GM18870 (cell line): ENCODE results near the gene PIGA.

Experiments
- ATAC-seq: cut with Tn5 transposase; IDR thresholded peaks from one replicate; pipeline ENCODE4 v1.9.1; 2021; ENCODE audit warnings: moderate library complexity; ENCODE audit not compliant: unreplicated experiment

PIGA gene

DNA sequence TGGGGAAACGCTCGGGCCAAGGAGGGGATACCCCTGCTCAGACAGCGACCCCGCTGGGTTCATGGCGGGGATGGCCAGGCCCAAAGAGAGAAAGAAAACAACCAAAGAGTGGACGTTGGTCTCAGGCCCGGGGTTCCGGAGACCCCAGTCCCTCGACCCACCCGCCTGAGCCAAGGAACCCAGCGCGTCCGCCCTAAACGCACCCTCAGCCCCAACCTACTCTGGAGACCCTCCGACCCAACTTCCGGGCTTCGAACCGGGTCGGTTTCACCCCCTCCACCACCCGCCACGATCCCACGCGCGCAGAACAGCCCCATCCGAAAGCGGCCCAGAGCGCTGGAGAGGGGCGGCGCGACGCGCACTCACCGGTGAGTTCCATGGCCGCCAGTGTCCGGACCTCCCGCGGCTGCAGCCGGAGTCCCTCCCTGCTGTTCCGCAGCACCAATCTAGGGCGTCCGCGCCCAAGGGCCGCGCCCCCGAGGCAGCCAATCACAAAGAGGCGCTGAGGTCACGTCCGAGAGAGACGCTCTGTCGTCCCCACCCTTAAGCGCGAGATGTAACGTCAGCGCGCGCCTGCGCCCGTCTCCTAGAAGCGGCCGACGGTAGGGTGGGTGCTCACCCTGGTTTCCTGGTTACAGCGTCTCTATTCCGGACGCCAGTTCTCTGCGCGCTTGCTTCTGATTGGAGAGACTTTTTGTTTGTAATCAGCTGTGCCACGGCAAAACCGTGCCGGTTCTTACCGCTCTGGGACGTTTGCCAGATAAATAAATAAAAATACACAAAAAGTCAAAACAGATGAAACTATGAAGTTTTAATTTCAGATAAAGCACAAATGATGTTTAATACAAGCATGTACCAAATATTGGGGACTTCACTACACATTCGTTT is at the start of gene PIGA:
TSS of gene PIGA (minus strand) at position 389 of the 888 bp plus-strand sequence. CDS start 3,593 bp downstream, outside the sequence.
- ATAC-seq: peak; percentile 96

DNA sequence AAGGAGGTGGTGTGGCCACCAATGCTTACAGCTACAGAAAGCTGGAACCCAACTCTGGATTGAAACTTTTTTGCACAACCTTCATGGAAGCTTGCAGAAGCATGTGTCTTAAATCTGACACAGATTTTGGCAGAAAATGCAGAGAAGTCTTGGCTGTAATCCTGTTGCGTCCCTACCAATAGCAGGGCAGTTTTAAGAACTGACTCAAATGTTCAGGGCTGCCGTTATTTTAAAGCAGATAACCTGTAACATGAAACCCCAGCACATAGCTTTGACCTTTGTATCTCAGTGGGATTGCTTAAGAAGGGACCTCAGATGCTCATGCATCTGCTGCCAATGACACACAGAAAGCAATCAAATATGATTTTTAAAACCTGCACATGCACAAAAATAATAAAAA is 49.0 kb upstream of the PIGA start, which contains the start of gene VEGFD:
TSS of gene VEGFD (minus strand) at position 110 of the 400 bp plus-strand sequence. CDS start 467 bp downstream, outside the sequence.
- no peak for ATAC-seq

GRCh38 chrX:15382813-15383212 is 47.5 kb upstream of the PIGA start:
- ATAC-seq: no peak

DNA sequence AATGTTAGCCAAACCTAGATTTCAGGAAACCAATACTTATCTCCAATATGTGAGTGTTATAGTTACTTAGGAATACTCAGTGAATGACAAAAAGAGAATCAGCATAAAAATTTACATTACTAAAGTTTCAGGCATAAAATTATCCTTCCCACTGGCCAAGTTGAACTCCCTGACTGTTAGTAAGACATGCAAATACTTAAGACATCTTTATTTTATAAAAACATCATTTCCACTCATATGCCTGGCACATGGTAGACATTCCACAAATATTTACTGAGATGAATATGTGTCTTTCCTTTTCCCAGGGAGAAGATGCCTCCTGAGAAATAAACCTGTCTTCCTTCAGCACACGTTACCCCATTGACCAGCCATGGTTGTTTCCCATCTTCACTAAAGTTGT is 41.6 kb upstream of the PIGA start:
- ATAC-seq: no peak

GRCh38 chrX:15373976-15374375 is 38.7 kb upstream of the PIGA start:
- no peak for ATAC-seq

GRCh38 chrX:15366506-15367352 is 31.4 kb upstream of the PIGA start:
- no peak for ATAC-seq

GRCh38 chrX:15359701-15360100 is 24.4 kb upstream of the PIGA start:
- ATAC-seq: no peak

- no peak for ATAC-seq
Measured at GRCh38 chrX:15358533-15358932, 23.2 kb upstream of the PIGA start.

DNA sequence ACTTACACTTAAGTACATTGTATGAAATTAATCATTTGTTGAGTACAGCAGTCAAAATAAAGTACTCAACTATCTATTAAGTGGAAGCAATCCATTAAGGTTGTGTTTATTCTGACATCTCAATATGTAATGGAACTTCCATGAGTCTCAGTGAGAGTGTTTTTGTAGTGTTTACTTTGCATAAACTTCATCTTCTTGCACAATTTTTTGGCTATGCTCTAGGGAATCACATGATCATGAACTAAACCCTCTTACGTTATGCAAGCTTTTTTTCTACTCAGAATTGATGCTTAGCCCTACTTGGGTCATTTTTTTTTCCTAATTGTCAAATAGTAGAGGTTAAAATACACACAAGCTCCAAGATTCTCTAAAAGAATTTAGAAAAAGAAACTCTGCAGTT is 21.1 kb upstream of the PIGA start:
- ATAC-seq: no peak

- ATAC-seq: no peak
Measured at GRCh38 chrX:15350329-15350996, 15.1 kb upstream of the PIGA start.

DNA sequence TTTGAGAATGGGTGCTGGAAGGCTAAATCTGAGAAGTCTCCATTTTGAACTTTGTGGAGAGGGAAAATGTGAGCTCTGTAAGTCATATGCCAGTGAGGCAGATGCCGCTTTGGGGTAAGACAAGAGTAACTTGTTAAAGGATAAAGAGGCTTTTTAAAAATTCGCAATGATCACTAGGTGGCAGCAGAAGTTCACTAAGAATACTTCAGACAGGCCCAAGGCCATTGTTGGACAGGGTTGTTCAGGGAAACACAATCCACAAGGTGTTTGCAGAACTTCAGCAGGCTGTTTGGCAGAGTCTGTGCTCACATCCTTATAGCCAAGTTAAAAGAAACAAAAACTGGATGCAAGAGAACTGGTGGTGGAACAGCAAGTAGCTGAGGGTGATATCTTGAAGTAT is 13.7 kb upstream of the PIGA start:
- ATAC-seq: peak; percentile 70

- ATAC-seq: no peak
Measured at GRCh38 chrX:15345976-15346375, 10.7 kb upstream of the PIGA start.

- ATAC-seq: no peak
Measured at GRCh38 chrX:15344106-15344505, 8.8 kb upstream of the PIGA start.

DNA sequence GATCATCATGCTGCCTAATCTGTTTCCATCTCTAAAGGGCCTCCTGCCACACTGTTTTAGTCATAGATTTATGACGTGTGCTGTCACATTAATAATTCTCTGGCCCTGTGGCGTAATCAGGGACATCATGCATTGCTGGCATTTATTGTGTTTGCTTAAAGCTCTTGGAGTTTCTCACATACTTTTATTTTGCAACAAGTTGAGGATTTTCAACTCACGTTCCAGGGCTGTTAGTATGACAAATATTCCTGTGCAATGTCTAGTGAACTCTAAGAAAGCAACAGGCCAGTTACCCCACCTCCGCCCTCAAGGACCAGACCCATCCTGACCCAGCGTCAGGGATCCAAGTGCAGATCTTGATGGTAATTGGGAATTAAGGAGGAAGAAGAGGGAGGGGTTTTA is 7.8 kb upstream of the PIGA start:
- no peak for ATAC-seq

GRCh38 chrX:15340867-15341266 is 5.5 kb upstream of the PIGA start:
- ATAC-seq: no peak

DNA sequence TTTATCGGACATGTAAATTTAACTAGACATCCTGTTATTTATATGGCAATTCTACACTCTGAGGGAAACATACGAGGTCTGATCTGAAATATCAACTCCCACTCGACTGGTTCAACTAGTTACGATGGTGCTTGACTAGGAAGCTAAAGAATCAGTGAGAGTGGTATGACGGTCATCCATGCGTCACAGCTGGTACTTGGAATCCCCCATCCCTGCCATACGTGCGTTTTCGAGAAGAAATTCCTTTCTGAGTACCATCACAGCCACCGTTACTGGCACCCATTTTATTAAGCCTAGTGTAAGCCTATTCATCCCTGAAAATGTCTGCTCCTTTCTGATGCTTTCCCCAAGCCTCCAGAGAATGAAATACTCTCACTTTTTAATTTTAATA is 695 bp upstream of the PIGA start:
- ATAC-seq: peak; percentile 14

- no peak for ATAC-seq
Measured at GRCh38 chrX:15334561-15334960, 762 bp downstream of the PIGA start.

DNA sequence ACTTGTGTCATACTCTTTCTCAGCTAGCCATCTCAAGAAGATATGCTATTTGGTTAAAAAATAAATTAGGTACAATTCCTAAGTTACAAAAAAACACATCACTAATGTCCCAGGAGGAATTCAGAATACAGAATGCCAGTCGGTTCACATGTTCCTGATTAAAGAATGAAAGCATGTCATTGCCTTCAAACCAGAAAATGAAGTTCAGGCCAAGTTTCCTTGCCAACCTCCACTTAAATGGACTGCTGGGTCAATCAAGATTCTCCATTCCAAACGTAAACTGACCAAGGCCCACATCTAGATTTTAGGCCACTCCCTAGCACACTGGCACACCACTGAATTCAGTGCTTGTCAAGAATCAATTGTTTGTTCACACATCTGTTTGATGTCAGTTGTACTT is 6.5 kb downstream of the PIGA start:
- no peak for ATAC-seq

GRCh38 chrX:15328131-15328530 is 7.2 kb downstream of the PIGA start:
- no peak for ATAC-seq

GRCh38 chrX:15322472-15322871 is 12.9 kb downstream of the PIGA start:
- no peak for ATAC-seq

DNA sequence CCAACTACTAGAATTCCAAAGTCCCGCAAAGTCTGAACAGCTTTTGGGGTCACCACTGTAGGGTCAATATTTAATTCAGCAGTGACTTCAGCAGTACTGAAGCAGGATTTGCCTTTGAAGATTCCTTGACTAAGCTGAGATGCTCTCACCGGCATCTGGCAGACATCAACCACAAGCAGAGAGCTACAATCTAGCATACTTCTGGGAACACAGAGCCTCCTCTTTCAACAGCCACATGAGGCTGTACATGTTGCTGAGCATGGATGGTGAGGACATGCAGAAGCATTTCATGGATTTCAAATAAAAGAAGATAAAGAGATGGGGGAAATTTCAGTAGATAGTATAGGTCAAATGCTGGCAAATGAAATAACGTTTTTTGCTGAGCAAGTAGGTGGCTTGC is 13.3 kb downstream of the PIGA start:
- no peak for ATAC-seq
